Activated CD8-positive, alpha-beta memory T cell treated with anti-CD3 and anti-CD28 coated beads, Interleukin-2, amount 50 U/mL, for 4 hours (primary cell): ENCODE measurements around the gene RFC5.
A peak's percentile ranks its signal among the peaks of the same experiment; 100 is the strongest.
"Not testable (repeated sequence)": the region's sequence is repeated elsewhere in the genome, so short reads cannot be mapped to it uniquely, and the experiment has no call there.

Experiments used
- DNase-seq: peaks from one replicate; pipeline ENCODE4 v3.0.0-alpha.2; 2020

RFC5 gene, protein sequence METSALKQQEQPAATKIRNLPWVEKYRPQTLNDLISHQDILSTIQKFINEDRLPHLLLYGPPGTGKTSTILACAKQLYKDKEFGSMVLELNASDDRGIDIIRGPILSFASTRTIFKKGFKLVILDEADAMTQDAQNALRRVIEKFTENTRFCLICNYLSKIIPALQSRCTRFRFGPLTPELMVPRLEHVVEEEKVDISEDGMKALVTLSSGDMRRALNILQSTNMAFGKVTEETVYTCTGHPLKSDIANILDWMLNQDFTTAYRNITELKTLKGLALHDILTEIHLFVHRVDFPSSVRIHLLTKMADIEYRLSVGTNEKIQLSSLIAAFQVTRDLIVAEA

DNA sequence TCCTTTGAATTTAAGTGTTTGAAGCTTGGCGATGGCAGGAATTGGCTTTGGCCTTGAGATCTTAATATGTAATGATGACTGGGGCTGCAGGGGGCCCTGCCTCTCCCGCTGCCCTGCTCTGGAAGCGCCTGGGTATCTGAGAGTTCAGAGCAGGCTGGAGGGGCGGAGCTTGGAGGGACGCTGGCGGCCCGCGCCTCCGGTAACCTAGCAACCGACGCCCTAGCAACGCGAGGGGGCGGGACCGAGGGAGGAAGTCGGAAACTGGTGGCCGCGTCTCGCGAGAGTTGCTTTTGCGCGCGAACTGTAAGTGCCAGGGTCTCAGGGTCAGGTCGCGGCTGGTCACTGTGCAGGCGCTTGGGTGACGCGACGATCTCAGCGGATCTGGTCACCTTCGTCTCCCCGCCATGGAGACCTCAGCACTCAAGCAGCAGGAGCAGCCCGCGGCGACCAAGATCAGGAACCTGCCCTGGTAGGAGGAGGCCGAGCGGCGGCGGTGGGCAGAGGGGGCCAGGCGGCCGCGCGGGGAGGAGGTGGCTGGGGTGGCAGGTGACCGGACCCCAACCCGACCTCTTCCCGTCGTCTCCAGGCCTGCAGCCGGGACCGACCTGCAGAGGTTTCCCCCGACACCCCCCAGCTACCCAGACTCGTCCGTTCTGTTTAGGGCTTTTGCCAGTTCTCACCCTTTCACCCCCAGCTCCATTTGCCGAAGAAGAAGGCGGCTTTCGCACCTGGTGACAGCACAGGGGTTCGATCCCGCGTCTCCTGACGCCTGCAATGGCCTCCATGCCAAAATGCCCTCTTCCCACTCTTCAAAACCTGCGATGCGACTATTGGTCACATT is at the start of gene RFC5:
TSS of gene RFC5 (plus strand) at position 280 of the 841 bp plus-strand sequence. CDS start at position 405, 125 bp downstream.
- DNase-seq = peak; percentile 99

DNA sequence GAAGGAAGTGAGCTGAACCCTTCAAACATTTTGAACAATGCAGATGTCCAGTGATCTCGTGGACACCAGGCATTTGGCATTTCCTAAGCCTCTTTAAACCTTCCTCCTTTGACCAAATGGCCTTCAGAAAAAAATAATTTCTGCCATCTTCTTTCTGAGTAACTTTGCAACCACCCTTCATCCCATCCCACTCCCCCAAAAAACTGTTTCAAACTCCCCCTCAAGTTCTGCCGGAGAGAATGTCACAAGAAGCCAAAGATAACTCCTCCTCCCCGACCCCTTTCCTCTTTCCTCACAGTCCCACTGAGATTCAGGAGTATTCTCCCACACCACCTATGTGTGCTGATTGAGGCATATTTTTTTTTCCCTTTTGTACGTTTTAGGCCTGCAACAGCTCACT is 49.5 kb upstream of the RFC5 start:
- no peak for DNase-seq

DNA sequence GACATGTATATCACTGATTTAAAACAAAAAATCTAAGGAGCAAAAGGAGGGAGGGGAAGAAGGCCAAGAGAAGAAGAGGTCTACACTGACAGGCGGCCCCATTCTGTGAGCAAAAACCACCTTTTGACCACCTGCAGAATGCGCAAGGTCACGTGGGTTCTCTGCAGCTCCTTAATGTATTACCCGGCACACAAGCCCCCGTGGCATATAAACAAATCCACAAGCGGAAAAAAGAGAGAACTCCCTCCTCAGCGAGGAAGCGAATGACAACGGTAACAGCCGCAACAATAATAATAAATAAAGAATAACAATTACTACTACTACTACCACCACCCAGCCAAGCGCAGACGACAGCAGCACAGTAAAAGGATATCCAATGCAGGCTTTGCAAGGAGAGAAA is 49.0 kb upstream of the RFC5 start:
- no peak for DNase-seq

- DNase-seq = no peak
These were observed 48.2 kb upstream of the RFC5 start for GRCh38 chr12:117968151-117968789.

DNA sequence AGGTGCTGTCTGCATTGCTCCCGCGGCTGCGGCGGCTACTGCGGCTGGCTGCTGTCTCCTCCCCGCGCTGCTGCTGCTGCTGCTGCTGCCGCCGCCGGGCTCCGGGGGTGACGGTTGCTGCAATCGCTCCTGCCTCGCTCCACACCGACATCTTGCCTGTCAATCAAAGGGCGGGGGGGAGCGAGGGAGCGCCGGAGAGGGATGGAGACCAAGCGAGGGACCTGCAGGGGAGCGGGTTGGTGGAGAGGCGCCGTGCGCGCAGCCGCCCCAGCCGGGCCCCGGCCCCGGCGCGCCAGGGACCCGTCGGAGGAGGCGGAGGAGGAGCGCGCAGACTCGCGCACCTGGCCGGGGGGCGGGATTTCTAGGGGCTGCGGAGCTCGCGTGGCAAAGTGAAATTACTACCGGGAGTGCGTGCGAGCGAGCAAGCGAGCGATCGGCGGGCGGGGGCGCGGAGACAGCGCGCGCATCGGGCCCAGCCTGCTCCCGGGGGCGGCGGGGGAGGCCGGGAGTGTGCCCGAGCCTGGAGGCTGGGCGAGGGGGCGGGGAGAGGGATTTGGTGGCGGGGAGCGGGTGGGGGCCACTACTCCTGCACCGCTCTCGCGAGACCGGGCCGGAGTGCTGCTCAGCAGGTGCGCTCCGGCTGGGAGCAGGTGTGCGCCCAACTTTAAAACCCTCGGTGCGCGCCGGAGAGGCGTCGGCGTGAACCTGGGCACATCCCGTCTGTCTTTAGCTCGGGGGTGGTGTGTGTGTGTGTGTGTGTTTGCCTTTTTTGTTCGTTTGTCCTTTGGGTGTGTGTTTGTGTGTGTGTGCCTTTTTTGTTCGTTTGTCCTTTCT is 47.5 kb upstream of the RFC5 start, which contains the start of gene KSR2:
TSS of gene KSR2 (minus strand) at position 165 of the 834 bp plus-strand sequence. CDS start 735 bp downstream, outside the sequence.
- peak; percentile 24 for DNase-seq

GRCh38 chr12:117970334-117970733 is 46.2 kb upstream of the RFC5 start:
- no peak for DNase-seq

GRCh38 chr12:117972301-117972700 is 44.2 kb upstream of the RFC5 start:
- no peak for DNase-seq

DNA sequence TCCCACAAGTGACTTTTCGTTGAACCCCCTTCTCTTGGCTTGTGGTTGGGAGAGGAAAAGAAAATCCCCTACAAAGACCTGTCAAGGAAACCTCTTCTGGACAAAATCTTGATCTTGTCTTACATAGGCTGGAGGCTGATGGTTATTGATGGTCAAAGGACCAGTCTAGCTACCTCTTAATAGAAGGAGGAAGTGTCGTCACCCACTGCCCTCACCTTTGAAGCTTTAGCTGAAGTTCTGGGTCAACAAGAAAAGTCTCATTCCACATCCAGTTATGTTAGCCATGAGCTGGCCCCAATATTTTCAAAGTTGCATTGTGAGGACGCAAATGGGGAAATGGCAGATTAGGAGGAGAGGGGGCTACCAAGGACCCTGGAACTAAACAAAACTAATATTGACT is 41.5 kb upstream of the RFC5 start:
- no peak for DNase-seq

DNA sequence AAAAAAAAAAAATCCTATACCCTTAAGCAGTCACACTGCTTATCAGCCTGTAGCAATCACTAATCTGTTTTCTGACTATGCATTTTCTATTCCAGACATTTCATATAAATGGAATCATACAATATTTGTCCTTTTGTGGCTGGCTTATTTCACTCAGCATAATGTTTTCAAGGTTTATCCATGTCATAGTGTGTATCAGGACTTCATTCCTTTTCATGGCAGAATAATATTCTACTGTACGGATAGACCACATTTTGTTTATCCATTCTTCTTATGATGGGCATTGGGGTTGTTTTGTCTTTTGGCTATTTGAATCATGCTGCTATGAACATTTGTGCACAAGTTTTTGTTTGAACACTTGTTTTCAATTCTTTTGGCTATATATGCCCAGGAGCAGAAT is 39.1 kb upstream of the RFC5 start:
- DNase-seq = no peak

DNA sequence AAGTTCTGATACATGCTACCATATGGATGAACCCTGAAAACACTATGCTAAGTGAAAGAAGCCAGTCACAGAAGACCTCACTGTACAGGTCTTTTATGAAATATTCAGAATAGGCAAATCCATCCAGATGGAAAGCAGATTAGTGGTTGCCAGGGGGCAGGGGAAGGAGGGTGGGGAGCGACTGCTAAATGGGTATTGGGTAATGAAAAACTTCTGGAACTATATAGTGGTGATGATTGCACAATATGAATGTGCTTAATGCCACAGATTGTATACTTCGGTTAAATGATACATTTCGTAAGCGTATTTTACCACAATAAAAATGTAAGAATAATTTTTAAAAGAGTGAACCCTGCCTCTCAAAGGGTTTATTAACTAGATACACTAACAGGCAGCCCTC is 35.9 kb upstream of the RFC5 start:
- DNase-seq = no peak

GRCh38 chr12:117981267-117981666 is 35.2 kb upstream of the RFC5 start:
- no peak for DNase-seq

- DNase-seq = no peak
These were observed 31.3 kb upstream of the RFC5 start for GRCh38 chr12:117985182-117985581.

DNA sequence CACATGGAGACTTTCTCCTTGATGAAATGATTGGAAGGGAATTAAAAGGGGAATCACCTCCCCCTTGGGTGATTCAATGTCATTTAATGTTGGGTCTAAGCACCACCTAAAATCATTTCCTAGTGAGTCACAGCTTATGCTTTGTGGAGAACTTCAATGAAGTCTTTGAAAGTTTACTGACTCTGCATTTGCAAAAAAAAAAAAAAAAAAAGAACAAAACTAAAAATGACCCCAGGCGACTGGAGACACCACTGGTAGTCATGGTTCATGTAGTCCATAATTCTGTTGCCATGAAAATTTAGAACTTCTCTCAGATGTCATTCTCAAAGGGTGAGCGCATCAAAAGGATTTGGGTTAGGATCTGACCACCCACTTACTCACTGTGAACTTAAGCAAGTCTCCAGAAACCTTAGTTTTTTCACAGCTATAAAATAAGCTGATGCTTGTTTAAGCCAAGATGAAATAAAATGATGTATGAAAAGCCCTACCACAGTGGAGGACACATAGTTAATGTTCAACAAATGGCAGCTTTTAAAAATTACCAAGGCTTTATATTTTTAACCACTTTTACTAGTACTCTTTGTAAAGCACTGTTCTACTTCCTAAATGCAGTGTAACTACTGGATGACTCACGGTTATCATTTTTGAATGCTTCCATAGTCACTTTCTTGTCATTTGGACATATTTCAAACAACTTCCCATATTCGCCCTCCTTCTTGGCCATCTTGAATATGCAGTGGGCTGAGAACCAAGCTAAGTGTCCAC is 29.6 kb upstream of the RFC5 start:
- no peak for DNase-seq

DNA sequence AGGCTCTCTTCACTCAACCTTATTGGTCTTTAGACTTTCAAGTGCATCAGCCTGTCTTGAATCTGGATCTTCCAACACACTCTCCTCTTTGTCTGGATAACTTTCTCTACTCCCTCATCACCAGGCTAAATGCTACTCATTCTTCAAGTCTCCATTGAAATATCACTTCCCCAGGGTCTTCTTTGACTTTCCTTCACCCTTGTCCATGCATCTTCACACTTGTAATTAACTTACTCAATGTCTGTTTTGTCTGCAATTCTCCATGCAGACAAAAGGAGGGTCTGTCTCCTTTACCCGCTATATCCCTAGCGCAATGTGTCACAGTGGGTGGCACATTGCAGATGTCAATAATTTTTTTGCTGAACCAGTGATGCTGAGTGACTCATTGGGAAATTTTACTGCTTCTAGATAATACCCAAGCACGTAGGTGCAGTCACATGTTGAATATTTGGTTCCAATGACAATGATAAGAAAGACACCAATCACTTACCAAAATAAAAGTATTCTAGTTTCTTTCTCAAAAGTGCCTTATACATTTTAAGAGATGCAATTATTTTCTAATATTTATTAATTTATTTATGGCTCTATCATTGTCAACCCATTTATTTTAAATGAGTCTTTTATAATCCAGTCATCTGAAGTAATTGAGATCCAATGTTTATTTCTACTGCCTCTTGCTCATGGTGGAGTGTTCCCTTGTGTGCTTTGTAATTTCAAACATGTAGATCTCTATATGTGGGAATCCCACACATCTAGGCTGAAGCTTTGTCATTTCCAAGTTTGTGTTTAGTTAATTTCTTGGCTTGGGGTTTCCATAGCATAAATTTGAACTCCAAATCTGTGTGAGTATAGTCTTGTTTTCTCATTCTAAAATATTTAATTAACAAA is 21.7 kb upstream of the RFC5 start:
- no peak for DNase-seq

- DNase-seq = no peak
These were observed 17.8 kb upstream of the RFC5 start for GRCh38 chr12:117998719-117999118.

- not testable (repeated sequence) for DNase-seq
These were observed 16.7 kb upstream of the RFC5 start for GRCh38 chr12:117999806-118000205.

- no peak for DNase-seq
These were observed 5.6 kb upstream of the RFC5 start for GRCh38 chr12:118010903-118011302.

DNA sequence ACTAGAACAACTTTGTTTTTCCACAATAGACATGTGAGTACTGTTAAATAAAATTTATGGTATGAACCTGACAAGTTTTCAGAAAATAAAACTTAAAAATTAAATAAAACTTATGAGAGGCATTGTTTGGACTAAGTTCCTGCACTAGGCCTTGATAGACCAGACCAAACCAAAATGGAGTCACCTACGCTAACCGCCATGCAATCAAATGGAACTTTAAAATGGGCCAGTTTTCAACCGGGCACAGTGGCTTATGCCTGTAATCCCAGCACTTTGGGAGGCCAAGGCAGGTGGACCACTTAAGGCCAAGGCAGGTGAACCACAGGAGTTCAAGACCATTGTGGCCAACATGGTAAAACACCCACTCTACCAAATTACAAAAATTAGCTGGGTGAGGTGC is 5.1 kb upstream of the RFC5 start:
- no peak for DNase-seq

DNA sequence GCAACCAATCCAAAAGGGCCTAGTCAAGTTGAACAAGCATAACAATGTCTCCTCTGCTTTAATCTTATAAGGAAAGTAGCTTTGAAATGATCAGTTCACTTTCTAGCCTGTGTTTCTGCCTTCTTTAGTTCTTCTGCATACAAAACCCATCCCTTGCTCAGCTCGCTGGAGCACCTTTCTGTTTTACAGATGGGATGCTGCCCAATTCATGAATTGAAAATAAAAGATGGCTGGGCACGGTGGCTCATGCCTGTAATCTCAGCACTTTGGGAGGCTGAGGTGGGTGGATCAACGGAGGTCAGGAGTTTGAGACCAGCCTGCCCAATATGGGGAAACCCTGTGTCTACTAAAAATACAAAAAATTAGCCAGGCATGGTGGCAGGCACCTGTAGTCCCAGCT is 4.5 kb upstream of the RFC5 start:
- DNase-seq = no peak

GRCh38 chr12:118013283-118013682 is 3.2 kb upstream of the RFC5 start:
- DNase-seq = no peak

DNA sequence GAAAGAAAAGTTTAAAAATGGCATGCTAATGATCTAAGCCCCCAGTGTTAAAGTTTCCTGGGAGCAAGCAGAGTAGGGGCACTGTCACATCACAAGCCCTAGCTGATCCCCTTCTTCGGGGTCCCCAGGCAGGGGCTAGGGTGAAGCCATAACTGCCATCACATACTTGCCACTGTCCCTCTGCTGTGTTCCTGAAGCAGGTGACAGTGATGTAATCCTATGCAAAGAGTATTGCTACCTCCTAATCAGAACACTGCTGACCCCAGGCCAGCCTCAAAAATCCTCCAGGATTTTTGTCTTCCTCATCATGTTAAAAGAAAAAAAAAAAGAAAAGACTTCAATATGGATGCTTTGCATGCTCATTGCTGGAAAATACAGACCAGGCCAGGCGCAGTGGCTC is 1.2 kb upstream of the RFC5 start:
- DNase-seq = no peak
